Measurements from ENCODE around the gene FOXI3.

The FOXI3 gene

GRCh38 chr2:88452565-88452905 is at the start of gene FOXI3:
Gene FOXI3, minus strand, starts transcription at chr2:88452693. Its CDS starts 158 bp downstream, at chr2:88452535.
- DNase-seq = no peak

DNA sequence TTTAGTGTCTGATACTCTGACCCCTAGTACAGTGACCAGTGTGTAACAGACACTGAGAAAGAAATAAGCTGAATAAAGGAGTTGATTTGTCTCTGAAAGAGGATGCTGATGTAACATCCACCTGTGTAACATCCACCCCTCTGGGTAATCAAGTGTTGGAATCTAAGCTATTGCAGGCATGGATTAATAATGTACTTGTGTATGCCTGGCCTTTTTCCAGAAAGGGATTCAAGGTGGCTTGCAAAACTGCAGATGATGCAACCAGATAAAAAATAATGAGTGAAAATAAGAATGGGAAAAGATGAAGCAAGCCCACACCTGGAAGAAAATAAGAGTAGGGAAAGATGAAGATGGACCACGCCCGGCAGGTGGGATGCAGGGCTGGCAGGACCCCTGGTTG is 48.2 kb upstream of the FOXI3 start:
- DNase-seq = no peak

- no peak for DNase-seq
Measured at GRCh38 chr2:88499204-88499603, 46.7 kb upstream of the FOXI3 start.

DNA sequence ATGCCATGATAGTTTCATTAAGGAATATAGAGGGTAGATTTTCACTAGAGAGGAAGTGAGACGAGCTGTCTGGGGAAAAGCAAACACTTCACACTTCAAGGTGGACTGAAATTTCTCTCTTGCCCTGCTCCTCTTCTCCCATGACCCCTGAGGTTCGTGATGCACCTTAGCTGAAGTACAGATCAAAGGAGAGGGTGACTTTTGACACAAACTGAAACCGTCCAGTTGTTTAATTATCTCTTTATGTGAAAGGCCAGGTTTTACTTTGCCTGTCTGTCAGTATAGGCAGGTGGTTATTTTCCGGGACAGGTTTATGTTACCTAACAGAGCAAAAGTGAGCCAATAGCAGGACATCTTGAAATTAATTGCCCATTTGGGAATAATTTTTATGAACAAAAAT is 41.0 kb upstream of the FOXI3 start:
- no peak for DNase-seq

DNA sequence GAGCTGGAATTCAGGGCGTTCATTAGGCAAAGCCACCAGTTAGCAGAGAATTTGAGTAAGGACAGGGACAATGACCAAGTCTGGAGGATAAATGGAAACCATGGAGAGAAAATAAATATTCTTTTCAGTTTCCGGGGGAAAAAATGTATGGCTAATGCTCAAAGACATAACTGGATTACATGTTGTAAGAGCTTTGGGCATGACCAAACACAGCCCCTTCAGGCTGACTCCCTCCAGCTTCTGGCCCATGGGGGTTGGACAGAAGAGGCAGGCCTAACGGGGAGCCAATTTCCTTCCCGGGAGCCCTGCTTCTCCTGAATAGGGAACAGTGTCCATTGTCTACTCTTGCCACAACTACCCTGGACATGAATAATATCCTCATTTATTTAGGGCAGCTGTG is 39.5 kb upstream of the FOXI3 start:
- DNase-seq = no peak

GRCh38 chr2:88489181-88489580 is 36.7 kb upstream of the FOXI3 start:
- DNase-seq = no peak

GRCh38 chr2:88483200-88483599 is 30.7 kb upstream of the FOXI3 start:
- DNase-seq = no peak

GRCh38 chr2:88481691-88482336 is 29.3 kb upstream of the FOXI3 start:
- DNase-seq = no peak

GRCh38 chr2:88472811-88473210 is 20.3 kb upstream of the FOXI3 start:
- DNase-seq = no peak

GRCh38 chr2:88471083-88471942 is 18.8 kb upstream of the FOXI3 start:
- DNase-seq = no peak

- DNase-seq = no peak
Measured at GRCh38 chr2:88469202-88470114, 17.0 kb upstream of the FOXI3 start.

GRCh38 chr2:88464153-88464552 is 11.7 kb upstream of the FOXI3 start:
- DNase-seq = no peak

- no peak for DNase-seq
Measured at GRCh38 chr2:88458633-88459032, 6.1 kb upstream of the FOXI3 start.

- no peak for DNase-seq
Measured at GRCh38 chr2:88452980-88453582, 588 bp upstream of the FOXI3 start.

GRCh38 chr2:88451811-88452564 is 505 bp downstream of the FOXI3 start:
- DNase-seq = no peak

DNA sequence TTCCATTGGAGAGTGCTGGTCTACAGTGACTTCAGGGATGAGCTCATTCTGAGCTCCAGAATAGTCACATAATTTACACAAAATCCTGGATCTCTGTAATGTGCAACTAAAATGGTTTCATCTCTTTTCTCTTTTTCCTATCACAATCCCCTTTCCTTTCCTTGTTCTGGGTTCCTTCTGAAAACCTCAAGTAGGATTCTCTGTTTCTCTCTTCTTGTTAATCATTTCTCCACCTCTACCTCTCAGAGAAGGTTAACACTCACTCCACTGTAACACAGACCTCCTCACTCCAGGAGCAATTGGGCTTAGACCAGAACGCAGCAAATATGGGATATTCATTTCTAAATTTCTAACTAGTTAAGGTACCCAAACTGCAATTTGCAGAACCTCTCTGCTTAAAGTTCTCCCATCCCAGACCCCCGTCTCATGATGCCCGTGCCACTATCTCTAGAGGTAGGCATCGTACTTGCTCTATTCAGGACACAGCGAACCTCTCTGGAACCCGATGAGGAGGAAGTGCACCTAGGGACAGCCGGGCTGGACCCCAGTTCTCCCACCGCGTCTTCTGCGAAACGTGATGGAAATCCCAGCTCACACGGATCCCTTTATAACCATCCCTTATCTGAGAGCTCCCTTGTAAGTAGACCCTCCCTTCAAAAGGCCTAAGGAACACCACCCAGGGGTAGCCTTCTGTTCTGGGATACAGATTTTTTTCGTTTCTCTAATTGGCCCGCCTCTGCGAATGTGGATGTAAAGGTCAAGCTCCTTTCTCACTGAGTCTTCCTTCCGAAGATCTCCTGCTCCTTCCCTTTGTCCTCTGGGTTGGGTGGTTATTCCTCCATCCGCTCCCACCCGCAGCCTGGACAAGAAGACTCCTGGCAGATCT is 1.3 kb downstream of the FOXI3 start:
- no peak for DNase-seq

GRCh38 chr2:88450186-88450585 is 2.3 kb downstream of the FOXI3 start:
- DNase-seq = no peak

GRCh38 chr2:88448248-88448647 is 4.2 kb downstream of the FOXI3 start:
- DNase-seq = no peak

DNA sequence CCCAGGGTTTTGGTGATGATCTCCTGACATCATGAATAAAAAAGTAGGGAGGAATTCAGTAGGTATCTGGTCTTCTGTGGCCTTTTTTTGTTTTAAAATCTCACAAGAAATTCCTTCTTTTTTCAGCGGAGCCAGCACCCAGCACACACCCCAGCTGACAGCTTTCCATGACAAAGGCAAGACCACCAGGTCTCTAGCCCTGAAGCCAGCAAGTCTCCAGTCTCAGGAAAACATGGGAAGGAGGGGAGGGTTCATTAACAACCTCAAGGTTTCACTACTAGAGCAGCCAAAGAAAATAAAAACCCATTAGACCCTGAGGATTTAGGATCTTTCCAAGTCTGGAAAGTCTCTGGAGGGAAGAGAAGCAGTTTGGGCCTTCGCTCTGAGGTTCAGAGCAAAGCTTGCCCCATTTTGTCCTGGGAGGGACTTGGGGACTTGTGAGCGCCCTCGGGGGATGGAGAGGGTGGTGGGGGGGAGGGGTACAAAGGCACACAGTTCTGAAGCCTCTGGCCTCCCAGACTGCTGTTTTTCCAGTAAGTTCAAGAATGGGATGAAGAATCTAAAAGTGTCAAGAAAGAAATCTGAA is 9.0 kb downstream of the FOXI3 start:
- no peak for DNase-seq

GRCh38 chr2:88442473-88442872 is 10.0 kb downstream of the FOXI3 start:
- DNase-seq = no peak

DNA sequence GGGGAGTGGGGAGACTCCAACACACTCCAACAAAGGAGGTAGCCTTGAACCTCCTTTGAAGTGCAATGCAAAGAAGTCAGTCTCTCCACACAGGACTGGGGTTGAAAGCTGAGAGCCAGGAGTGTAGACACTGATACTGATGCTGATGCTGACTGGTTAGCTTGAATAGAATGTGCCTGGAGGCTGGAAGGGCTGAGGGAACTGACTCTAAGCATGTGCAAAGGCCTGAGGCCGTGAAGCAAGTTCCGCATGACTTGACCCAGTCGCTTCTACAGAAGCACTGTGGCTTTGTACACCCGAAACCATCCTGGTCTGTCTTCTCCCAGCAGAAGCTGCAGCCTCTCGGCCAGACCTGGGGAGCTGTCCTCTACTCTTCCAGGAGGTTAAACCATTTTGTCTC is 10.4 kb downstream of the FOXI3 start:
- no peak for DNase-seq

Measured in GDM1 (cell line).